ENCODE measurements around the gene LMF2.
"Not testable (repeated sequence)": the region's sequence is repeated elsewhere in the genome, so short reads cannot be mapped to it uniquely, and the experiment has no call there.

The LMF2 gene, protein sequence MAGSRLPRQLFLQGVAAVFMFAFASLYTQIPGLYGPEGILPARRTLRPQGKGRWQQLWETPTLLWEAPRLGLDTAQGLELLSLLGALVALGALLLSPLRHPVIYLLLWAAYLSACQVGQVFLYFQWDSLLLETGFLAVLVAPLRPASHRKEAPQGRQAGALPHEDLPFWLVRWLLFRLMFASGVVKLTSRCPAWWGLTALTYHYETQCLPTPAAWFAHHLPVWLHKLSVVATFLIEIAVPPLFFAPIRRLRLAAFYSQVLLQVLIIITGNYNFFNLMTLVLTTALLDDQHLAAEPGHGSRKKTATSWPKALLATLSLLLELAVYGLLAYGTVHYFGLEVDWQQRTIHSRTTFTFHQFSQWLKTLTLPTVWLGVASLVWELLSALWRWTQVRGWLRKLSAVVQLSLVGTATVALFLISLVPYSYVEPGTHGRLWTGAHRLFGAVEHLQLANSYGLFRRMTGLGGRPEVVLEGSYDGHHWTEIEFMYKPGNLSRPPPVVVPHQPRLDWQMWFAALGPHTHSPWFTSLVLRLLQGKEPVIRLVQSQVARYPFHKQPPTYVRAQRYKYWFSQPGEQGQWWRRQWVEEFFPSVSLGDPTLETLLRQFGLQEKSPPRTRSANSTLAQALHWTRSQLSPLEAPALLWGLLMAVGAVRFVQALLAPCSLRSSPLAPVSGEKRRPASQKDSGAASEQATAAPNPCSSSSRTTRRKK

GRCh38 chr22:50507421-50507990, at the start of gene LMF2:
Gene LMF2 (minus strand): TSS chr22:50507702. CDS start chr22:50507675, 27 bp downstream.
- no peak for DNase-seq

DNA sequence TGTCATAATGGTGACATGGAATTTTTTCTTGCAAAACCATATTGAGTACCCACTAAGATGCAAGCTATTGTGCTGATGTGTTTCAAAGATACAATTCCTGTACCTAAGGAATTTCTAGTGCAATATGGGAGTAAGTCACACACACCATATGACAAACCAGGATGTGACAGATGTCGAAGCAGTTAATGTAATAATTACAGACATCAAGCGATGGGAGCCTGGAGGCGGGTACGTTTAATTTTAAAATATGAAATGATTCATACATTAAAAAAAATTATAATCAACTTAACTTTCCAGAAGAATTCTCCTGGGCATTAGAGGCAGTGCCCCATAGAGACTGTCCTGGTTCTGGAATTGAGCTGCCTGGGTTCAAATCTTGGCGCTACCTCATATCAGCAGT, 49.2 kb upstream of the LMF2 start:
- no peak for DNase-seq

GRCh38 chr22:50553310-50553709, 45.8 kb upstream of the LMF2 start:
- DNase-seq, result no peak

- DNase-seq, result no peak
Observed at GRCh38 chr22:50551160-50551752, 43.8 kb upstream of the LMF2 start.

DNA sequence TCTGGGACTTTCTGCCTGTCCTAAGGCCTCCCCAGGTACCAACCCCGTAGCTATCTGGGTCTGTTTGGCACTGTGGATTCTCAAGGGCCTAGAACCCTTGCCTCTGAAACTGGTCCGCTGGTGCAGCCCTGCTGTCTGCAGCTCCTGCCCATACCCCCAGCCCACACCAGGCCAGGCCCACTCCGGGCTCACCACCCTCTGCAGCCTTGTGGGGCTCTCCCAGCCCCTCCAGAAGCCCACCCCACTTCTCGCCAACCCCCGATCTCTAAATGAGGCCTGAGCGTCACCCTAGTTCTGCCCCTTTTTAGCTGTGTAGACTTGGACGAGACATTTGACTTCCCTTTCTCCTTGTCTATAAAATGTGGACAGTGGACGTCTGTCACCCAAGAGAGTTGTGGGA, 42.9 kb upstream of the LMF2 start:
- DNase-seq, result no peak

DNA sequence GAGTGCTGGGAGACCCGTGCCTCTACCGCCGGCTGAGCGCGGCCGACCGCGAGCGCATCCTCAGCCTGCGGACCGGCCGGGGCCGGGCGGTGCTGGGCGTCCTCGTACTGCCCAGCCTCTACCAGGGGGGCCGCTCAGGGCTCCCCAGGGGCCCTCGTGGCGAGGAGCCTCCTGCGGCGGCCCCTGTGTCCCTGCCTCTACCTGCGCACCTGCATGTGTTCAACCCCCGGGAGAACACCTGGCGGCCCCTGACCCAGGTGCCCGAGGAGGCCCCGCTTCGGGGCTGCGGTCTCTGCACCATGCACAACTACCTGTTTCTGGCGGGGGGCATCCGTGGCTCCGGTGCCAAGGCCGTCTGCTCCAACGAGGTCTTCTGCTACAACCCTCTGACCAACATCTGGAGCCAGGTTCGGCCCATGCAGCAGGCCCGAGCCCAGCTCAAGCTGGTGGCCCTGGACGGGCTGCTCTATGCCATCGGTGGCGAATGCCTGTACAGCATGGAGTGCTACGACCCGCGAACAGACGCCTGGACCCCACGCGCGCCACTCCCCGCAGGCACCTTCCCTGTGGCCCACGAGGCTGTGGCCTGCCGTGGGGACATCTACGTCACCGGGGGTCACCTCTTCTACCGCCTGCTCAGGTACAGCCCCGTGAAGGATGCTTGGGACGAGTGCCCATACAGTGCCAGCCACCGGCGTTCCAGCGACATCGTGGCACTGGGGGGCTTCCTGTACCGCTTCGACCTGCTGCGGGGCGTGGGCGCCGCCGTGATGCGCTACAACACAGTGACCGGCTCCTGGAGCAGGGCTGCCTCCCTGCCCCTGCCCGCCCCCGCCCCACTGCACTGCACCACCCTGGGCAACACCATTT, 41.7 kb upstream of the LMF2 start:
- no peak for DNase-seq

- DNase-seq, result no peak
Observed at GRCh38 chr22:50548040-50548920, 40.8 kb upstream of the LMF2 start.

- DNase-seq, result no peak
Observed at GRCh38 chr22:50547263-50547985, 39.9 kb upstream of the LMF2 start.

DNA sequence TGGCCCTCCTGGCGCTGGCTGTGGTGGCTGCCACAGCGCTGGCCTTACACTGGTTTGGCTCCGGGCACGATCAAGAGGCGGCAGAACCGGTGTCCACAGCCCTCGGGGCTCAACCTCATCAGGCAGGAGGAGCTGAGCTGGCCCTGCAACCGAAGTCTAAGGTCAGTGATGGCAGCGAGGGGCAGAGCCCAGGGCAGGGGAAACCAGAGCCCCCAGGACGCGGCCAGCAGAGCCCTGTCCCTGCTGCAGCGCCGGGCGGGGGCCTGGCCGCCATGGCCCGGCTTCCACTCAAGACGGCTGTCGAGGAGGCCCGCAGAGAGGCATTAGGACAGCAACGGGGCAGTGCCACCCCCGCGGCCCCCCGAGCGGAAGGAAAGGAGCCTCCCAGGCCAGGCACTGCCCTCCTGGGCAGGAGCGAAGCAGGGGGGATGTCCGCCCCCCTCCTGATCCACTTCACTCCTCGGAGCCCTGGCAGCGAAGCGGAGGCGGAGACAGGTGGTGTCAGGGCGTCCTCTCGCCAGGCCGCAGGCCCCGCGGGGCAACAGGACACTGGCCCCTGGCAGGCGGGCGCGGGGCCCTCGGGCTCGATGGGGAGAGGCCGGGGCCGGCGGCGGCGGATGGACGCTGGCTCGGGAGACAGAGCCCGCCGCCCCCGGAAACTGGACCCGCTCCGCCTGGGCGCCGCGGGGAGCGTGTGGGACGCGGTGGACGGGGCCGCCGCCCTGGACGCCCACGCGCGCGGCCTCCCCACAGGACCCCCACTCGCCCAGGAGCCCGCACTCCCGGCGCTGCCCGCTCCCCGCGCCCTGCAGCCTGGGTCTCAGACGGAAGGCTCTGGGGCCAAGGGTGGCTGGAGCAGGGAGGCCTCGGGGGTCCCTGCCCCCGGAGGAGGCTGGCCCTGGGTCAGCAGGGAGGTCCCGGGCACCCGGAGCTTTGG, 39.1 kb upstream of the LMF2 start:
- no peak for DNase-seq

- DNase-seq, result no peak
Observed at GRCh38 chr22:50545522-50546325, 38.2 kb upstream of the LMF2 start, which contains the start of gene KLHDC7B. Gene KLHDC7B (plus strand): TSS chr22:50545899. CDS start chr22:50546244, 345 bp downstream.

GRCh38 chr22:50544746-50545253, 37.3 kb upstream of the LMF2 start:
- no peak for DNase-seq

DNA sequence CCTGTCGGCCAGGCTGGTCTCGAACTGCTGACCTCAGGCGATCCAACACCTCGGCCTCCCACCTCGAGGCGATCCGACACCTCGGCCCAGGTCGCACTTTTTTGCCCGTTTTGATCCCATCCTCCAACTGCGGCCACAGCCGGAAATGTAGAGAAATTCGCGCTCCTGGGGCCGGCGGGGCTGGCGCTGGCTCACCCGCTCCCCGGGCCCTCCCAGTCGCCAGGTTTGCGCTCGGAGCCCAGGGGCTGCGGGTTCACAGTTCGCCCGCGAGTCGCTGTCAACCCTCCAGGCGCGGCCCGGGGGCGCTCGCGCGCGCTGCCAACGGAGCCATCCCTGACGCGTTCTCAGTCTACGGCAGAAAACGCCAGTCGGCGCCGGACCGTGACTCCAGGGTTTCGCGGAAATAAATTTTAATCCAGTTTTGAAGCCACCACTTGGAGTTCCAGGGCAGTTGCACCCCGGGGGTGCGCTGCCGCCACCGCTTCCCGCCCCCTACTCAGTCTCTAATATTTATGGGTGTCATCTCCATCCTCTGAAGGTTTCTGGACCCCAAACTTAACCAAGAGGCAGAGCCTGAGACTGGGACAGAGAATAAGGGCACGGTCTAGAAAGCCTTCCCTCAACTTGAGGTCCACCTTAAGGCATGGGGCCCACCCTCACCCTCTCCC, 36.7 kb upstream of the LMF2 start:
- DNase-seq, result no peak

DNA sequence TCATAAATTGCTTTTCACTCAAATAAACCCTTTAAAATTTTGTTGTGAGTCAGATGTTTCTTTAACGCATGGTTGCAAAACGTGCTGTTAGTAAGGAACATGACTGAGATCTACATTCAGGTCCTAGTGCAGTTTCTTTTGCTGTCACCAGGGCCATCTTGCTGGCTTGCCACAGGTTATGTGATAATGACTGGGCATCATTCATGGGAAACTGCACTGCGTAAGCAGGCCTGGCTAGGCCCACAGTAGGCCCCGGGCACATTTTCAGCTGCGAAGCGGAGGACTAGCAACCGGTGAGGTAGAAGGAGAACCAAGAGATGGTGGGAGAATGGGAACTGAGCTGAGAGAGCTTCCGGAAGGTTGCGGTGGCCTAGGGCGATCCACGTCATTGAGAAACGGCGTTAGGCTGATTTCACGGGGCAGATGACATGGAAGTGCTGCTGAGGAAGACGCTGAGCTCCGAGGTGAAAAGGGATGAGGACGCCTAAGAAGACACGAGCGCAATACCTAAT, 35.0 kb upstream of the LMF2 start:
- no peak for DNase-seq

GRCh38 chr22:50541667-50542026, 34.1 kb upstream of the LMF2 start:
- not testable (repeated sequence) for DNase-seq

GRCh38 chr22:50540381-50540780, 32.9 kb upstream of the LMF2 start:
- no peak for DNase-seq

- no peak for DNase-seq
Observed at GRCh38 chr22:50537765-50538164, 30.3 kb upstream of the LMF2 start.

- DNase-seq, result no peak
Observed at GRCh38 chr22:50536226-50536625, 28.7 kb upstream of the LMF2 start.

DNA sequence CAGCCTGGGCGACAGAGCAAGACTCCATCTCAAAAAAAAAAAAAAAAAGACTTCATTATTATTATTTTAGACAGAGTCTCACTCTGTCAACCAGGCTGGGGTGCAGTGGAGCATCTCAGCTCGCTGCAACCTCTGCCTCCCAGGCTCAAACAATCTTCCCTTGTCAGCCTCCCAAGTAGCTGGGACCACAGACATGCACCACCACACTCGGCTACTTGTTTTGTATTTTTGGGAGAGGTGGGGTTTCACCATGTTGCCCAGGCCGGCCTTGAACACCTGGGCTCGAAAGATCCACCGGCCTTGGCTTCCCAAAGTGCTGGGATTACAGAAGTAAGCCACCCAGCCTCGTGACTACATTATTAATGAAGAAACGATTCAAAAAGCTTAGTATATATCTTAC, 27.6 kb upstream of the LMF2 start:
- no peak for DNase-seq

Data from NCI-H524 treated with DMSO at 0.1 percent for 48 hours (cell line).